CD4-positive, CD25-positive, alpha-beta regulatory T cell (primary cell): ENCODE results near the gene EML4. TPM values are rescaled to one million over a fixed set of nuclear protein-coding genes. Genes with fewer than 3 reads are reported as not detected.
A peak's percentile ranks its signal among the peaks of the same experiment; 100 is the strongest.

Experiments used
- ATAC-seq, 2 donors: fragments of 150-1000 bp; cut with Tn5 transposase; one replicate each; pipeline ENCODE4 v1.10.0; 2021; ENCODE audit warnings: low read depth in 2 of 2, moderate number of reproducible peaks in 2 of 2, moderate library complexity in 1 of 2
- DNase-seq, 3 donors: peaks; one replicate each; pipeline versions ENCODE4 v3.0.0 to v3.0.0-alpha.2; 2012 to 2022; ENCODE audit warnings: mixed read lengths in 1 of 3
- H3K27ac ChIP-seq: one replicate; pipeline ENCODE4 v1.7.0; 2013; ENCODE audit warnings: mild to moderate bottlenecking, low read length; ENCODE audit not compliant: insufficient read depth, poor library complexity, severe bottlenecking
- H3K27me3 ChIP-seq: one replicate; pipeline ENCODE4 v1.7.0; 2013; ENCODE audit warnings: low read length; ENCODE audit not compliant: control insufficient read depth, insufficient read depth
- H3K36me3 ChIP-seq: one replicate; pipeline ENCODE4 v1.7.0; 2013; ENCODE audit warnings: mild to moderate bottlenecking, low read length, moderate library complexity; ENCODE audit not compliant: control insufficient read depth, insufficient read depth
- H3K4me1 ChIP-seq: 2 replicates; pipeline ENCODE4 v1.7.0; 2013; ENCODE audit warnings: mild to moderate bottlenecking, low read length; ENCODE audit not compliant: insufficient read depth, control insufficient read depth, poor library complexity, severe bottlenecking
- H3K4me3 ChIP-seq: one replicate; pipeline ENCODE4 v1.7.0; 2013; ENCODE audit warnings: low read depth, mild to moderate bottlenecking, low read length, moderate library complexity
- H3K9me3 ChIP-seq, 2 experiments: 1 replicate in 1 of 2; 2 replicates in 1 of 2; pipeline ENCODE4 v1.7.0; 2013; ENCODE audit warnings: low read length in 2 of 2, mild to moderate bottlenecking in 1 of 2, moderate library complexity in 1 of 2; ENCODE audit not compliant: control insufficient read depth in 2 of 2
- H3K27ac Mint-ChIP-seq, 3 donors: one replicate each; pipeline ENCODE4 v1.8.0; 2020 to 2022; ENCODE audit warnings: mild to moderate bottlenecking in 3 of 3, mixed read lengths in 3 of 3, moderate library complexity in 2 of 3
- H3K27me3 Mint-ChIP-seq: one replicate; pipeline ENCODE4 v1.8.0; 2022; ENCODE audit warnings: mild to moderate bottlenecking, mixed read lengths
- H3K36me3 Mint-ChIP-seq: one replicate; pipeline ENCODE4 v1.8.0; 2020; ENCODE audit warnings: mixed read lengths
- H3K4me1 Mint-ChIP-seq, 4 donors: one replicate each; pipeline ENCODE4 v1.8.0; 2020 to 2022; ENCODE audit warnings: mixed read lengths in 4 of 4, mild to moderate bottlenecking in 1 of 4
- H3K4me3 Mint-ChIP-seq, 4 donors: one replicate each; pipeline ENCODE4 v1.8.0; 2020 to 2022; ENCODE audit warnings: mild to moderate bottlenecking in 4 of 4, mixed read lengths in 4 of 4, moderate library complexity in 3 of 4
- H3K9me3 Mint-ChIP-seq, 7 donors: one replicate each; pipeline ENCODE4 v1.8.0; 2020 to 2022; ENCODE audit warnings: mixed read lengths in 7 of 7, mild to moderate bottlenecking in 3 of 7, moderate library complexity in 2 of 7
- polyA plus RNA-seq, 4 donors: library from polyadenylated mRNA; unstranded; fragments of 300-500 nt; fragmentation: Illumina TruSeq; gene quantifications; one replicate each; pipeline ENCODE4 v1.2.3, GENCODE V29; 2021
- total RNA-seq: library from RNA; stranded (reverse); gene quantifications from one replicate; pipeline ENCODE4 v1.2.3, GENCODE V29; 2022

The EML4 gene
- total and polyA plus RNA-seq, 5 donors from 2014 or later: 83.7 to 293 (median 90.1) TPM

DNA sequence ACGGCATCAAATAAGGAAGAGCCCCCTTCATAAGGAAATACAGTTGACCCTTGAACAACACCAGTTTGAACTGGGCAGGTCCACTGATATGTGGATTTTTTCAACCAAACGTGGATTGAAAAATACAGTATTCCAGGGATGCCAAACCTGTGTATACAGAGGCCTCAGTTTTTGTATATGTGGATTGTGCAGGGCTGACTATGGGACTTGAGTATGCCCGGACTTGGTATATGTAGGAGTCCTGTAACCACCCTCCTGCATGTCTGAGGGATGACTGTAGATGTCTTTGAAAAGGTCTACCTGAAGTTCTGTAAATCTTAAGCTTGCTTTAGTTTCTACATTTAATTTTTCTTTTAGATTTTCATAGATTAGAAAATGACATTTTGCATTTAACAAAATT lies 50.0 kb downstream of the EML4 start:
- Histone ChIP-seq H3K4me1 (peaks cover 63% of the 10 kb centered on the region), H3K36me3 (peaks cover 12% of the 10 kb centered on the region), H3K4me3 (no peak overlapping the region), H3K27me3 (no peaks in the 10 kb centered on the region), H3K9me3 (no peaks in the 10 kb centered on the region), H3K27ac (no peak overlapping the region)
- Mint-ChIP-seq H3K27ac (peak overlapping the region in 1 of 3 donors; percentile 81), H3K4me1 (peaks cover 29 to 97% (median 72%) of the 10 kb centered on the region in 4 donors), H3K36me3 (peaks cover 15% of the 10 kb centered on the region), H3K27me3 (no peaks in the 10 kb centered on the region), H3K9me3 (no peaks in the 10 kb centered on the region), H3K4me3 (no peak overlapping the region)
- ATAC-seq: no peak
- DNase-seq: no peak

GRCh38 chr2:42220566-42220965 lies 51.4 kb downstream of the EML4 start:
- no peak overlapping the region for H3K27ac ChIP-seq
- peak overlapping the region; percentile 13 for H3K4me3 ChIP-seq
- peaks cover 57% of the 10 kb centered on the region for H3K4me1 ChIP-seq
- Mint-ChIP-seq H3K36me3 (peaks cover 15% of the 10 kb centered on the region), H3K27ac (peak overlapping the region; percentile 38 to 90 (median 81)), H3K27me3 (no peaks in the 10 kb centered on the region), H3K4me3 (peak overlapping the region; percentile 14 to 24 (median 23)), H3K4me1 (peaks cover 38 to 97% (median 73%) of the 10 kb centered on the region in 4 donors), H3K9me3 (no peaks in the 10 kb centered on the region)
- peaks cover 12% of the 10 kb centered on the region for H3K36me3 ChIP-seq
- H3K9me3 ChIP-seq: no peaks in the 10 kb centered on the region
- DNase-seq: no peak
- H3K27me3 ChIP-seq: no peaks in the 10 kb centered on the region
- ATAC-seq: no peak

- Mint-ChIP-seq H3K9me3 (no peaks in the 10 kb centered on the region), H3K4me1 (peaks cover 48 to 89% (median 72%) of the 10 kb centered on the region in 4 donors), H3K4me3 (peak overlapping the region; percentile 13 to 61 (median 26)), H3K27ac (peak overlapping the region; percentile 2 to 50 (median 44)), H3K27me3 (no peaks in the 10 kb centered on the region), H3K36me3 (peaks cover 14% of the 10 kb centered on the region)
- Histone ChIP-seq H3K27ac (peak overlapping the region; percentile 34), H3K27me3 (no peaks in the 10 kb centered on the region), H3K9me3 (no peaks in the 10 kb centered on the region), H3K4me1 (peaks cover 59% of the 10 kb centered on the region), H3K36me3 (peaks cover 12% of the 10 kb centered on the region), H3K4me3 (peak overlapping the region; percentile 56)
- no peak for ATAC-seq
- DNase-seq: no peak
These were observed 54.1 kb downstream of the EML4 start for GRCh38 chr2:42223067-42223854.

GRCh38 chr2:42223855-42224268 lies 54.7 kb downstream of the EML4 start:
- Histone ChIP-seq H3K9me3 (no peaks in the 10 kb centered on the region), H3K4me3 (peak overlapping the region; percentile 56), H3K27me3 (no peaks in the 10 kb centered on the region), H3K36me3 (peaks cover 10% of the 10 kb centered on the region), H3K27ac (no peak overlapping the region), H3K4me1 (peaks cover 59% of the 10 kb centered on the region)
- DNase-seq (no peak), ATAC-seq (no peak)
- Mint-ChIP-seq H3K27ac (peak overlapping the region; percentile 1 to 50 (median 44)), H3K36me3 (peaks cover 12% of the 10 kb centered on the region), H3K4me3 (peak overlapping the region in 3 of 4 donors; percentile 13 to 34 (median 24)), H3K9me3 (no peaks in the 10 kb centered on the region), H3K4me1 (peaks cover 54 to 87% (median 73%) of the 10 kb centered on the region in 4 donors), H3K27me3 (no peaks in the 10 kb centered on the region)

DNA sequence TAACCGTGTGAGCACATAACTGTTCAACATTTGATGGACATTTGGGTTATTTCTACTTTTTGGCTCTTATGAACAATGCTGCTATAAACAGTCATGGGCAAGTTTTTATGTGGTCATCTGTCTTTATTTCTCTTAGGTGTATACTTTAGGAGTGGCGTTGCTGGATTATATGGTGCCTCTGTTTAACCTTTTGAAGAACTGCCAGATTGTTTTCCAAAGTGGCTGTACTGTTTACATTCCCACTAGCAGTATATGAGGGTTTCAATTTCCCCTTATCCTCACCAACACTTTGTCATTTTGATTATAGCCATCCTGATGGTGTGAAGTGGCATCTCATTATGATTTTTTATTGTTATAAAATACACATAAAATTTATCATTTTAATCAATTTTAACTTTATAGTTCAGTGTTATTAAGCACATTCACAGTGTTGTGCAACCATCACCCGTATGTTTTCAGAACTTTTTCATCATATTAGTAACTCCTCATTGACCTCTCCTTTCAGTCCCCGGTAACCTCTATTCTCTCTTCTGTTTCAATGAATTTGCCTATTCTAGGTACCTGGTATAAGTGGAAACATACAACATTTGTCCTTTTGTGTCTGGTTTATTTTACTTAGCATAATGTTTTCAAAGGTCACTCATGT lies 55.4 kb downstream of the EML4 start:
- Mint-ChIP-seq H3K36me3 (peaks cover 13% of the 10 kb centered on the region), H3K27me3 (no peaks in the 10 kb centered on the region), H3K4me1 (peaks cover 60 to 86% (median 73%) of the 10 kb centered on the region in 4 donors), H3K4me3 (peak overlapping the region in 3 of 4 donors; percentile 9 to 24 (median 13)), H3K27ac (peak overlapping the region in 2 of 3 donors; percentile 50 to 82), H3K9me3 (no peaks in the 10 kb centered on the region)
- Histone ChIP-seq H3K36me3 (peaks cover 9% of the 10 kb centered on the region), H3K4me1 (peaks cover 59% of the 10 kb centered on the region), H3K27me3 (no peaks in the 10 kb centered on the region), H3K4me3 (peak overlapping the region; percentile 26), H3K27ac (no peak overlapping the region), H3K9me3 (no peaks in the 10 kb centered on the region)
- ATAC-seq: no peak
- no peak for DNase-seq

DNA sequence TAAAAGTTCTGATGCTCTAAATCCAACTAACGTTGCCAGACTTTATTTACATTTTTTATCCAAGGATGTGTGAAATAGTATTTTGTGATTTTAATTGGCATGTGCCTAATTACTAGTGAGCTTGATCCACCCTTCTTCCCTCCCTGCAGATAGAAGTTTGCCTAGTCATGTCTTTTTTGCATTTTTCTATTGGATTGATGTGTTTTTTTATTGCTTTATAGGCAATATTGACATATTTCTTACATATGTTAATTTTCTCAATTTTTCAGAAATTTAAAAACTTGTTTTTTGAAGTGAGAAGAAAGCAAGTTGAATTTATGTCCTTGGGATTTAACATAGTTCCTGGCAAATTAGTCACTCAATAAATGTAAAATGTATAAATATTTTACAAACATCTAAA lies 56.4 kb downstream of the EML4 start:
- H3K4me1 Mint-ChIP-seq: peaks cover 59 to 84% (median 72%) of the 10 kb centered on the region in 4 donors
- no peak overlapping the region for H3K27ac Mint-ChIP-seq
- no peak for DNase-seq
- H3K4me1 ChIP-seq: peaks cover 57% of the 10 kb centered on the region
- ATAC-seq: no peak
- H3K27me3 Mint-ChIP-seq: no peaks in the 10 kb centered on the region
- H3K36me3 Mint-ChIP-seq: peaks cover 13% of the 10 kb centered on the region
- H3K4me3 ChIP-seq: peak overlapping the region; percentile 5
- H3K36me3 ChIP-seq: peaks cover 6% of the 10 kb centered on the region
- no peaks in the 10 kb centered on the region for H3K27me3 ChIP-seq
- no peaks in the 10 kb centered on the region for H3K9me3 ChIP-seq
- H3K27ac ChIP-seq: no peak overlapping the region
- H3K9me3 Mint-ChIP-seq: no peaks in the 10 kb centered on the region
- no peak overlapping the region for H3K4me3 Mint-ChIP-seq

GRCh38 chr2:42227491-42227890 lies 58.3 kb downstream of the EML4 start:
- Mint-ChIP-seq H3K4me3 (peak overlapping the region in 3 of 4 donors; percentile 50 to 63 (median 59)), H3K27ac (peak overlapping the region in 1 of 3 donors; percentile 65), H3K9me3 (no peaks in the 10 kb centered on the region), H3K36me3 (peaks cover 13% of the 10 kb centered on the region), H3K4me1 (peaks cover 68 to 87% (median 79%) of the 10 kb centered on the region in 4 donors), H3K27me3 (no peaks in the 10 kb centered on the region)
- Histone ChIP-seq H3K9me3 (no peaks in the 10 kb centered on the region), H3K4me3 (no peak overlapping the region), H3K27me3 (no peaks in the 10 kb centered on the region), H3K4me1 (peaks cover 58% of the 10 kb centered on the region), H3K27ac (no peak overlapping the region), H3K36me3 (no peaks in the 10 kb centered on the region)
- no peak for ATAC-seq
- no peak for DNase-seq
